GM12864 (cell line): ENCODE data around the gene MRPS14.

Experiments
- DNase-seq: peaks from one replicate; pipeline ENCODE4 v3.0.0-alpha.2; 2011; ENCODE audit warnings: low read depth
- H3K4me3 ChIP-seq: 2 replicates; pipeline ENCODE4 v1.5.1; 2011; ENCODE audit warnings: mild to moderate bottlenecking, low read depth, low read length, control low read depth
- CTCF ChIP-seq: IDR thresholded peaks from 2 replicates; pipeline ENCODE4 v1.5.1; 2011; ENCODE audit warnings: low read depth, mild to moderate bottlenecking, moderate library complexity, low read length, control low read depth, inconsistent platforms; ENCODE audit errors: missing control alignments

The MRPS14 gene

GRCh38 chr1:174964972-174965361 is 58.3 kb downstream of the MRPS14 start:
- DNase-seq = no peak
- TF ChIP-seq CTCF = no peak
- no peak overlapping the region for H3K4me3 ChIP-seq

- no peak for TF ChIP-seq CTCF
- no peak for DNase-seq
- no peak overlapping the region for H3K4me3 ChIP-seq
Observed at GRCh38 chr1:174964261-174964971, 58.8 kb downstream of the MRPS14 start.

- no peak for DNase-seq
- no peak overlapping the region for H3K4me3 ChIP-seq
- TF ChIP-seq CTCF = no peak
Observed at GRCh38 chr1:174963529-174964125, 59.6 kb downstream of the MRPS14 start.
